Glomerular visceral epithelial cell (primary cell): ENCODE data around the gene CMTM6.
"Not testable (repeated sequence)": the region's sequence is repeated elsewhere in the genome, so short reads cannot be mapped to it uniquely, and the experiment has no call there.

Experiments used
- DNase-seq: peaks from one replicate; pipeline ENCODE4 v3.0.0-alpha.2; 2016; ENCODE audit errors: extremely low spot score

The CMTM6 gene

GRCh38 chr3:32499585-32499984 lies 3.1 kb downstream of the CMTM6 start:
- no peak for DNase-seq

DNA sequence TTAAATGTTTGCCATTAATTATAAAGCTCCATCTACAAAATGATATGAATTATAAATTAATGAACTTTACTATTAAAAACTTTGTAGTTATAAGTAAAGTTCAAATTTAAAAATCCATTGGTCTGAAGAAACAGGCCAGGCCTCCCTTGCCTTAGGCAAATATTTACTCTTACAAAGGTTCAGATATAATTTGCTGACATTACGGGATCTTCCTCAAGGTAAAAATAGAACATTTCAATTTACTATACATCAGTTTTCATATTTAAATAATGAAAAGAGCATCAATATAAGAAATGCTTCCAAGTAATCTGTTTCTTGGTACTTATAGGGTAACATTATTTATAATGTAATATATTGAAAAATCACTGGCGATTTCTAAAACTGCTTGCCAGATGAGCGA lies 3.7 kb downstream of the CMTM6 start:
- no peak for DNase-seq

DNA sequence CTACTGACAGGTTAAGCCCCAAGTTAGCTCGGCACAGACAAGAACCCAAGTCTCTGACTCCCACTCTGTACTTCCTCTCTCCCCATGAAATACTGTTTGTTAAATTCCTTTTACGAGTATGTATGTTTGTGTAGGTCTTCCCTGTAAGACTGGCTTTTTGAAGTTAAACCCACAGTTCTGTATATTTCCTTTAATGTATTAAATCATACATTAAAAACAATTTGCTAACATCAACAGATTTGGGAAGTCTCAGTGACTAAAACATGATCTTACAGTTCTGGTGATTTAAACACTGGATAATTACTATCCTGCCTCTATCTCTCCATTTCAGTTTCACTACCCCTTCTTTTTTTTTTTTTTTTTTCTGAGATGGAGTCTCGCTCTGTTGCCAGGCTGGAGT lies 4.4 kb downstream of the CMTM6 start:
- no peak for DNase-seq

- DNase-seq = no peak
Measured at GRCh38 chr3:32495609-32496008, 7.0 kb downstream of the CMTM6 start.

- no peak for DNase-seq
Measured at GRCh38 chr3:32495085-32495484, 7.6 kb downstream of the CMTM6 start.

- peak; percentile 45 for DNase-seq
Measured at GRCh38 chr3:32493437-32494414, 8.9 kb downstream of the CMTM6 start.

- no peak for DNase-seq
Measured at GRCh38 chr3:32492684-32493436, 9.8 kb downstream of the CMTM6 start.

GRCh38 chr3:32488474-32489008 lies 14.1 kb downstream of the CMTM6 start:
- no peak for DNase-seq

- no peak for DNase-seq
Measured at GRCh38 chr3:32487781-32488473, 14.7 kb downstream of the CMTM6 start.

GRCh38 chr3:32484436-32484835 lies 18.2 kb downstream of the CMTM6 start:
- no peak for DNase-seq

GRCh38 chr3:32483772-32484171 lies 18.9 kb downstream of the CMTM6 start:
- no peak for DNase-seq

DNA sequence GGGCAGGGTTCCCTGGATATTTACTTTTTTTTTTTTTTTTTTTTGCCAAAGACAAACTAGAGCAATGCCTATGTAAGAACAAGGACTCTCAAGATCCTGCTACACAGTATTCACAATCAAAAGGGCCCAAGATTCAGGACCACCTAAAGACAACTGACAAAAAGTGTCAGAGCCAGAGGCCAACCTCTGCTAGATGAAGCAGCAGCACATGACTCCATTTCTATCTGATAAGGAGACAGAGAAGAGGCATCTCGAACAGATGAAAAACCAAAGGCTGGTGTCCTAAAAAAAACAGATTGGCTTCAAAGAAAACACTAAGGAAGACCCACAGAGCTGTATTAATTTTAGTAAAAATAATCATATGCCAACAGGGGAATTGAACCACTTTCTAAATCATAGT lies 20.0 kb downstream of the CMTM6 start:
- DNase-seq = no peak

- no peak for DNase-seq
Measured at GRCh38 chr3:32481791-32482631, 20.6 kb downstream of the CMTM6 start.

GRCh38 chr3:32480604-32481003 lies 22.0 kb downstream of the CMTM6 start:
- no peak for DNase-seq

DNA sequence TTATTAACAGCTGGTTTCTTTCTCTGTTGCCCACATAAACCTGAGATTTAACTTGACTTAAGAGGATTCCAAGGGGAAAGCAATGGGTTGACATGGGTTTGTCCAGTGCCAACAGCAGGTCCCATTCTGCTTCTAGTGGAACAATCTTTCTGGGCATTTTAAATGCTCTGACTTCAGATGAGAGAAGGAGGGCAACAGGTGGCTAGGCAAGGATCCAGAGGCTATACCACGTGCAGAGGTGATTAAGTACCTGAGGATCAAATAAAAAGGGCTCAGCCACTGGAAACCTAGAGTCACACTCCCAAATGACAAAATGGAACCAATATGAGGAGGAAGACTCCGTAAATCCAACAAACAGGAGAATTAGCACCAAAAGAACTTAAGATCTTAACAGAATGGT lies 28.5 kb downstream of the CMTM6 start:
- DNase-seq = no peak

DNA sequence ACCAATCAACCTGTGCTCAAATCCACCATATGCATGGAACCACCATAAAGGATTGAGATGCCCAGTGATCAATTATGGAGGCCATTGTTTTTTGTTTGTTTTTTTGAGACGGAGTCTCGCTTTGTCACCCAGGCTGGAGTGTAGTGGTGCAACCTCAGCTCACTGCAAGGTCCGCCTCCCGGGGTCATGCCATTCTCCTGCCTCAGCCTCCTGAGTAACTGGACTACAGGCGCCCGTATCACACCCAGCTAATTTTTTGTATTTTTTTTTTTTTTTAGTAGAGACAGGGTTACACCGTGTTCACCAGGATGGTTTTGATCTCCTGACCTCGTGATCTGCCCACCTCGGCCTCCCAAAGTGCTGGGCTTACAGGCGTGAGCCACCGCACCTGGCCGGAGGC lies 30.5 kb downstream of the CMTM6 start:
- DNase-seq = not testable (repeated sequence)

GRCh38 chr3:32471246-32471645 lies 31.4 kb downstream of the CMTM6 start:
- DNase-seq = no peak

GRCh38 chr3:32470362-32470761 lies 32.3 kb downstream of the CMTM6 start:
- no peak for DNase-seq

- no peak for DNase-seq
Measured at GRCh38 chr3:32469151-32469874, 33.3 kb downstream of the CMTM6 start.

DNA sequence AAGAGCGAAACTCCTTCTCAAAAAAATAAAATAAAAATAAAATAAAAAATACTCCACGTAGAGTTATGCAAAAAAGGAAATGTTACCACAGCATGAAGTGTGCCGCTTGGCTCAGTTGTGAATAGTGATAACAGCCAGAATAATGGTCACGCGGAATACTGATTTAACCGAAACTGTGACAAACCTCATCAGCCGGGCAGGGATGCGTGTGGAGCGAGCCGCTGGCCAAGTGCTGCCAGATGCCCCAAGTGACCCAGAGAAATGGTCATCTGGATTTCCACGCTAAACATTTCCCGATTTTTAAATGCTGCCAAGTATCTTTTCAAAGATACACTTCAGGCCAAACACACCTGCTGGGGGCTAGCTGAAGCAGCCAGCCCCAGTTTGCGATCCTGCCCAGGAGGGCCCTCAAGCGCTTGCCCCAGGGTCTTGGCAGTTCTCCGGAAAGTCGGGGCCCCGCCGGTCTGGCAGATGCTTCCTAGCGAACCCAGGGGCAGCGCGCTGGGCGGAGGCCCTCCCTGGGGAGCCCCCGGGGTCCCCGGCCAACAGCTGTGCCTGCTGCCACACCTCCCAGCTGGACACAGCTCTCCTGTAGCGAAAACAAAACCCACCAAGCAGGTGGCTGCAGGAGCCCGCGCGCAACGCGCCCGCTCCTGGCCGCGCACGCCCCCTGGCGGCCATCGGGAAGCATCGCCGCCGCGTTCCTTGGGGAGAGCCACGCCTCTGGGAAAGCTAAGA lies 35.1 kb downstream of the CMTM6 start:
- DNase-seq = peak; percentile 63
